GM19099 (cell line): ENCODE measurements around the gene TMEM39B.

Experiments used
- POLR2A ChIP-seq: IDR thresholded peaks from 3 replicates; pipeline ENCODE4 v1.6.1; 2011; ENCODE audit warnings: low read depth; ENCODE audit not compliant: insufficient read length; ENCODE audit errors: extremely low read depth

Gene TMEM39B

GRCh38 chr1:32072622-32073298 is at the start of gene TMEM39B:
TMEM39B (plus strand) TSS chr1:32072939; CDS start chr1:32073048, 109 bp downstream.
- peak; percentile 84 for TF ChIP-seq POLR2A

GRCh38 chr1:32023351-32023750 is 49.4 kb upstream of the TMEM39B start:
- TF ChIP-seq POLR2A: no peak

GRCh38 chr1:32025515-32025914 is 47.2 kb upstream of the TMEM39B start:
- no peak for TF ChIP-seq POLR2A

GRCh38 chr1:32028746-32029145 is 44.0 kb upstream of the TMEM39B start:
- no peak for TF ChIP-seq POLR2A

- TF ChIP-seq POLR2A: no peak
Measured at GRCh38 chr1:32031578-32032274, 41.0 kb upstream of the TMEM39B start.

GRCh38 chr1:32032275-32032615 is 40.5 kb upstream of the TMEM39B start:
- TF ChIP-seq POLR2A: no peak

- no peak for TF ChIP-seq POLR2A
Measured at GRCh38 chr1:32035119-32035518, 37.6 kb upstream of the TMEM39B start.

- TF ChIP-seq POLR2A: no peak
Measured at GRCh38 chr1:32040711-32041110, 32.0 kb upstream of the TMEM39B start.

GRCh38 chr1:32042330-32042729 is 30.4 kb upstream of the TMEM39B start:
- TF ChIP-seq POLR2A: no peak

- no peak for TF ChIP-seq POLR2A
Measured at GRCh38 chr1:32044234-32044633, 28.5 kb upstream of the TMEM39B start.

GRCh38 chr1:32045772-32046171 is 27.0 kb upstream of the TMEM39B start:
- TF ChIP-seq POLR2A: no peak

GRCh38 chr1:32047701-32048100 is 25.0 kb upstream of the TMEM39B start:
- TF ChIP-seq POLR2A: no peak

GRCh38 chr1:32048440-32048839 is 24.3 kb upstream of the TMEM39B start:
- TF ChIP-seq POLR2A: no peak

- no peak for TF ChIP-seq POLR2A
Measured at GRCh38 chr1:32051706-32052105, 21.0 kb upstream of the TMEM39B start.

- no peak for TF ChIP-seq POLR2A
Measured at GRCh38 chr1:32052887-32053286, 19.9 kb upstream of the TMEM39B start.

GRCh38 chr1:32055416-32055815 is 17.3 kb upstream of the TMEM39B start:
- no peak for TF ChIP-seq POLR2A

GRCh38 chr1:32056598-32056997 is 16.1 kb upstream of the TMEM39B start:
- TF ChIP-seq POLR2A: no peak

- TF ChIP-seq POLR2A: no peak
Measured at GRCh38 chr1:32060914-32061313, 11.8 kb upstream of the TMEM39B start.

GRCh38 chr1:32062867-32063230 is 9.9 kb upstream of the TMEM39B start:
- no peak for TF ChIP-seq POLR2A
